ENCODE measurements around the gene DNAJC22.
"Not testable (repeated sequence)": the region's sequence is repeated elsewhere in the genome, so short reads cannot be mapped to it uniquely, and the experiment has no call there.

DNAJC22 gene

GRCh38 chr12:49331380-49332222 is 15.1 kb upstream of the DNAJC22 start:
- DNase-seq: peak; percentile 29

GRCh38 chr12:49332441-49332861 is 14.2 kb upstream of the DNAJC22 start:
- peak; percentile 22 for DNase-seq

GRCh38 chr12:49332891-49333371 is 13.8 kb upstream of the DNAJC22 start:
- peak; percentile 31 for DNase-seq

- DNase-seq: not testable (repeated sequence)
Observed at GRCh38 chr12:49333778-49334177, 12.9 kb upstream of the DNAJC22 start.

- no peak for DNase-seq
Observed at GRCh38 chr12:49334226-49334625, 12.5 kb upstream of the DNAJC22 start.

- no peak for DNase-seq
Observed at GRCh38 chr12:49334681-49335080, 12.0 kb upstream of the DNAJC22 start.

- DNase-seq: no peak
Observed at GRCh38 chr12:49335118-49335954, 11.4 kb upstream of the DNAJC22 start.

- no peak for DNase-seq
Observed at GRCh38 chr12:49335955-49336644, 10.6 kb upstream of the DNAJC22 start.

- DNase-seq: peak; percentile 96
Observed at GRCh38 chr12:49336645-49337584, 9.8 kb upstream of the DNAJC22 start, which contains the start of gene C1QL4. Gene C1QL4, minus strand, starts transcription at chr12:49337188. Its CDS starts 711 bp downstream, at chr12:49336477.

- no peak for DNase-seq
Observed at GRCh38 chr12:49338830-49339463, 7.7 kb upstream of the DNAJC22 start.

- DNase-seq: no peak
Observed at GRCh38 chr12:49339464-49339861, 7.2 kb upstream of the DNAJC22 start.

GRCh38 chr12:49340095-49340870 is 6.4 kb upstream of the DNAJC22 start:
- DNase-seq: no peak

GRCh38 chr12:49340971-49341776 is 5.5 kb upstream of the DNAJC22 start:
- DNase-seq: no peak

- DNase-seq: no peak
Observed at GRCh38 chr12:49341777-49342065, 5.0 kb upstream of the DNAJC22 start.

- DNase-seq: peak; percentile 94
Observed at GRCh38 chr12:49342066-49342913, 4.4 kb upstream of the DNAJC22 start.

- DNase-seq: peak; percentile 65
Observed at GRCh38 chr12:49342914-49343731, 3.6 kb upstream of the DNAJC22 start.

- no peak for DNase-seq
Observed at GRCh38 chr12:49344486-49345050, 2.1 kb upstream of the DNAJC22 start.

Data from stimulated activated CD8-positive, alpha-beta memory T cell treated with anti-CD3 and anti-CD28 coated beads, Interleukin-4, amount 100 ng/mL, for 48 hours (primary cell).